ENCODE data around the gene TFAP2C.

TFAP2C gene

GRCh38 chr20:56676679-56677078, 47.6 kb downstream of the TFAP2C start:
- in situ Hi-C loops (cut with MboI; ENCODE audit: low pct_unique_long_range_greater_than_20kb, low sequenced_read_pairs, unreplicated experiment), result no loop called here
- DNase-seq (ENCODE audit: low spot score), result no peak
- TF ChIP-seq CTCF (IDR thresholded peaks at IDR 0.05; ENCODE audit: extremely low read depth, insufficient read depth, missing control alignments), result no peak

- TF ChIP-seq CTCF (IDR thresholded peaks at IDR 0.05; ENCODE audit: extremely low read depth, insufficient read depth, missing control alignments), result no peak
- in situ Hi-C loops (cut with MboI; ENCODE audit: low pct_unique_long_range_greater_than_20kb, low sequenced_read_pairs, unreplicated experiment), result no loop called here
- no peak for DNase-seq (ENCODE audit: low spot score)
Measured at GRCh38 chr20:56683077-56683865, 54.2 kb downstream of the TFAP2C start.

- DNase-seq (ENCODE audit: low spot score), result no peak
- in situ Hi-C loops (cut with MboI; ENCODE audit: low pct_unique_long_range_greater_than_20kb, low sequenced_read_pairs, unreplicated experiment), result no loop called here
- TF ChIP-seq CTCF (IDR thresholded peaks at IDR 0.05; ENCODE audit: extremely low read depth, insufficient read depth, missing control alignments), result no peak
Measured at GRCh38 chr20:56685879-56686278, 56.8 kb downstream of the TFAP2C start.

GRCh38 chr20:56687061-56687460, 58.0 kb downstream of the TFAP2C start:
- no peak for TF ChIP-seq CTCF (IDR thresholded peaks at IDR 0.05; ENCODE audit: extremely low read depth, insufficient read depth, missing control alignments)
- no peak for DNase-seq (ENCODE audit: low spot score)
- in situ Hi-C loops (cut with MboI; ENCODE audit: low pct_unique_long_range_greater_than_20kb, low sequenced_read_pairs, unreplicated experiment), result no loop called here

- no peak for TF ChIP-seq CTCF (IDR thresholded peaks at IDR 0.05; ENCODE audit: extremely low read depth, insufficient read depth, missing control alignments)
- in situ Hi-C loops (cut with MboI; ENCODE audit: low pct_unique_long_range_greater_than_20kb, low sequenced_read_pairs, unreplicated experiment), result no loop called here
- DNase-seq (ENCODE audit: low spot score), result no peak
Measured at GRCh38 chr20:56688106-56688505, 59.0 kb downstream of the TFAP2C start.
